Stromal cell of bone marrow (primary cell): Measurements from ENCODE around the gene CDH13.

Experiments
- DNase-seq: peaks from one replicate; pipeline ENCODE4 v3.0.0-alpha.2; 2012; ENCODE audit warnings: low read depth

CDH13 gene

DNA sequence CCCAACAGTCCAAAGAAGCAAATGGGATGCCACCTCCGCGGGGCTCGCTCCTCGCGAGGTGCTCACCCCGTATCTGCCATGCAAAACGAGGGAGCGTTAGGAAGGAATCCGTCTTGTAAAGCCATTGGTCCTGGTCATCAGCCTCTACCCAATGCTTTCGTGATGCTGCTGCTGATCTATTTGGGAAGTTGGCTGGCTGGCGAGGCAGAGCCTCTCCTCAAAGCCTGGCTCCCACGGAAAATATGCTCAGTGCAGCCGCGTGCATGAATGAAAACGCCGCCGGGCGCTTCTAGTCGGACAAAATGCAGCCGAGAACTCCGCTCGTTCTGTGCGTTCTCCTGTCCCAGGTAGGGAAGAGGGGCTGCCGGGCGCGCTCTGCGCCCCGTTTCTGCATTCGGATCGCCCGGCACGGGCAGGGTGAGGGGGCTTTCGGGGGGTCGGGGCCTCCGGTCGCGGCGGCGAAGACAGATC lies at the start of gene CDH13:
CDH13 (plus strand) TSS at position 179 of the 471 bp plus-strand sequence.
- peak; percentile 59 for DNase-seq

- DNase-seq, result no peak
These were observed 46.4 kb upstream of the CDH13 start for GRCh38 chr16:82580298-82580890.

DNA sequence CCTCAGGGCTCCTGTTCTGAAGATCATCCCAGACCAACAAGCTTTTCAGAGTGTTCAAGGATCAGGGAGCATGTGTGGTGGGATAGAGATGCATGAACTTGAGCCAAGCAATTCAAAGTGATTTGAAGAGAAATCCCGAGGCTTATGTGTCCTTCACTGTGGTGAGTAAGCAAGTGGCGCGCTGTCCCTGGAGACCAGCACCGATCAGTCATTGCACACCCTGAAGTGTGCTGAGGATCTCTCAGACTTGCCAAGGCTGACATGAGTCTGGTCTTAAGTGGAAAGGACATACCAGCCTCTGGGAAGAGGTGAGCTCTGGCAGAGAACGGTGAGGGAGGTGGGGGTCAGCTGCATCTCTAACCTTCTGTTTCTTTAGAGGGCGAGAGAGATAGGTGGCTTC lies 43.8 kb upstream of the CDH13 start:
- DNase-seq, result no peak

GRCh38 chr16:82583422-82583821 lies 43.3 kb upstream of the CDH13 start:
- DNase-seq, result no peak

GRCh38 chr16:82584553-82585152 lies 42.1 kb upstream of the CDH13 start:
- DNase-seq, result no peak

- DNase-seq, result no peak
These were observed 41.1 kb upstream of the CDH13 start for GRCh38 chr16:82585675-82586074.

- DNase-seq, result no peak
These were observed 40.6 kb upstream of the CDH13 start for GRCh38 chr16:82586130-82586529.

DNA sequence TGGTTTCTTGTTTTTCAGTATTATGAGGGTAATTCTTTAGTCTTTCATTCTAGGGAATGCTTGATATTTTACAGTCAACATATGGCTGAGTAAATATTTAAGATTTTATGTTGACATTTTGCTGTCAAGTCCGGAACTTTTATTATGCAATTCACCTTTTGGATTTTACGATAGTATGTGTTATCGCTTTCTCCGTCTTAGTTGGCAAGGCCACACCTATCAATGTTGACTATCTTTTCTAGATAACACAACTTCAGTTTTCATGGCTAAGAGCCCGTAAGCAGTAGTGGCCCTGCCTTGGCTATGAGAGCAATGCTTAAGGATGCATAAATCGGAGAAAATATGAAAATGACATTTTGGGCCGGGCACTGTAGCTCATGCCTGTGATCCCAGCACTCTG lies 39.5 kb upstream of the CDH13 start:
- DNase-seq, result no peak

DNA sequence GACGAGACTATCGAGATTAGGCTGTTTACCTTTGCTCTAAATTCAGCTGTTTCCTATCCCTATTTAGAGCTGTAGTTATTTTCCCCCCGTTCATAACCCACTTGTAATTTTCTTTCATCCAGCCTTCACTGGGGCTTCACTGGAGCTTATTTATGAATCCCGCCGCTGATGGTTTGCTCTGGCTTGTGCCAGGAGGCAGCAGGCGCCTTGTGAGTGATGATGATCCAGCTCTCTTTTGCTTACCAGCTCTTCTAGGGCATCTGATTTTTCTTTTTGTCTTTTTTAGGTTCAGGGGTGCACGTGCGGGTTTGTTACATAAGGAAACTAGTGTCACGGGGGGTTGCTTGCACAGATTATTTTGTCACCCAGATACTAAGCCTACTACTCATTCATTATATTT lies 37.4 kb upstream of the CDH13 start:
- no peak for DNase-seq

DNA sequence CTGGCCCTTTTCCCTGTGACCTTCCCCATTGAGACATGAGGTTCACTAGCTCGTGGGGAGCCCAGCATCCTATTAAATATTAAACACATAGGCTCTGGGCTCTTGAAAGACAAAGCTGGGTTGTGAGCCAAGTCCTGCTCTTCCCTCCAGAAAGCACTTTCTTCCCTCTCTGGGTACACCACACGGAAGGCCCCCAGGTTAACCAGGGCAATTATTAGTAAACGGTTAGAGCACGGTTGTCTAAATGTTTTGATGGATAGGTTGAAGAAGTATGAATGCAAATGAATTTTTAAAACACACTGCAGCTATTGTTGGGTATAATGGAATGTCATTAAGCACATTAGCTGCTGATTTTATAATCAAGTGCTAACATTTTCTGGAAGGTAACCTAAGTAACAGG lies 32.7 kb upstream of the CDH13 start:
- DNase-seq, result no peak

- no peak for DNase-seq
These were observed 28.0 kb upstream of the CDH13 start for GRCh38 chr16:82598771-82599170.

GRCh38 chr16:82601989-82602640 lies 24.7 kb upstream of the CDH13 start:
- no peak for DNase-seq

GRCh38 chr16:82603784-82604411 lies 22.9 kb upstream of the CDH13 start:
- DNase-seq, result peak; percentile 55

- no peak for DNase-seq
These were observed 21.7 kb upstream of the CDH13 start for GRCh38 chr16:82605076-82605475.

DNA sequence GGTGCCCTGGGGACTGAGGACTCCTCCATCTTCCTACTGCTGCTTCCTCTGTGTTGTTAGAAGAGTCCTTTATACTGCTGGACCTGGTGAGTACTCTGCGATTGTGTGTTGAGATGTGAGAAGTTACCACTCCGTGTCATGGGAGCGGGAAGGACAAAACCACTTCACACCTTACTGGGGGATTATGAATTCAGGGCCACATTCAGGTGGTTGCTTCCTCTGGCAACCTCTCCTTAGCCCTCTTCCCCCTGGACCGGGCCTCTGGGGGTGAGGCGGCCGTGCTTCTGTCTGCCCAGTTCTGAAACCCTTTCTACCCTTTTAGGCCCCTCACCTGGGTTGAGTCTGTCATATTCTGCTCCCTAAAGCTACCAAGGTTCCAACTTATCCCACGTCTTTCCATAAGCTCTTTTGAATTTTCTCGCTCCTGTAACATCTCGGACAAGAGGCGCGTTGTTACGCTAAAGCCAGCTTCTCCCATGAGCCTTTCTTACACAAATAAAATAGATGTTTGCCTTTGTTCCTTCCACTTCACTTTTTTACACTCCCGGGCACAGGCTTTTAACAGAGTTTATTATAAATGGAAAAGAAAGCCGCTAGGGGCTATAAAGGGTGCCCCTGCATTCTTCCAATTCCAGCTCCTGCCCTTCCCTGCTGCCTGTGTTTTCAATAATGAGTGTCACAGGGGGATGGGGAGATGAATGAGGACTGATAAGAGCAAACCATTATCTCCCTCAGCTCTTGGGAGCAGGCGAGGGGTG lies 20.7 kb upstream of the CDH13 start:
- DNase-seq, result no peak

- DNase-seq, result no peak
These were observed 17.6 kb upstream of the CDH13 start for GRCh38 chr16:82609140-82609539.

- DNase-seq, result no peak
These were observed 14.5 kb upstream of the CDH13 start for GRCh38 chr16:82612263-82612662.

DNA sequence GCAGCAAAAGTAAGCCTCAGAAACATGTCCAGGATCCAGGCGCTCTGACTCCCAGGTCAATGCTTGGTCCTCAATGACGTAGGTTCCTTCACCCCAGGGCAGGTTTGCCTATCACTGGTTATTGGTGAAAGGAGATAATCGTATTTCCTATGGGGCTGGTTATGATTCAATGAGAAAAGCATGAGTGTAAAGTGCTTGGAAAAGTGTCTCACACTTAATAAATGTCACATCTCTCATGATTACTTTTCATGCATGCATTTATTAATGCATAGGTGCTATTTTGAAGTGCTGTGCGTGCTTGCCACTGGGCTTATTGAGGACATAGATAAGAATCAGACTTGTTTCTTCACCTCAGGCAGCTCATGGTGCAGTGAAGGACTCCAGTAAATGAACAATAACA lies 10.4 kb upstream of the CDH13 start:
- DNase-seq, result no peak

GRCh38 chr16:82621781-82622180 lies 5.0 kb upstream of the CDH13 start:
- DNase-seq, result no peak

GRCh38 chr16:82623241-82623640 lies 3.5 kb upstream of the CDH13 start:
- no peak for DNase-seq

- DNase-seq, result no peak
These were observed 1.5 kb upstream of the CDH13 start for GRCh38 chr16:82625066-82625968.
